Measurements from ENCODE around the gene DNAJA3.
"Not testable (repeated sequence)": the region's sequence is repeated elsewhere in the genome, so short reads cannot be mapped to it uniquely, and the experiment has no call there.

Gene DNAJA3

DNA sequence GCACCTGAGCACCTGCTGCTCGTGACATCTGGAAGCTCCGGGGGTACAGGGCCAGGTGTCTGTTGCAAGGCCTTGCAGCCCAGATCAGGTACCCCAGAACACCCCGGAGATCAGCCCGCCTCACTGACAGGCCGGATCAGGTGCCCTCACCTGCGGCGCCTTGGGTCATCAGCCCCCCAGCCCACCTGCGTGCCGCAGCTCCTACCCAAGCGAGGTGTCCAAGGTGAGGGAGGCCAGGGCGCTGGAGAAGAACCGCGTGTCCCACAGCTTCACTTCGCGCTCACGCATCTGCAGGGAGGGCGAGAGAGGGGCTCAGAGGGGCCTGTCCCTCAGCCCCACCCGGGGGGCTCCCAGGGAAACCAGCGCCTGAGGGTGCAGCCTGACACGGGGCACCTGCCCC is 37.9 kb upstream of the DNAJA3 start:
- no peak for DNase-seq

DNA sequence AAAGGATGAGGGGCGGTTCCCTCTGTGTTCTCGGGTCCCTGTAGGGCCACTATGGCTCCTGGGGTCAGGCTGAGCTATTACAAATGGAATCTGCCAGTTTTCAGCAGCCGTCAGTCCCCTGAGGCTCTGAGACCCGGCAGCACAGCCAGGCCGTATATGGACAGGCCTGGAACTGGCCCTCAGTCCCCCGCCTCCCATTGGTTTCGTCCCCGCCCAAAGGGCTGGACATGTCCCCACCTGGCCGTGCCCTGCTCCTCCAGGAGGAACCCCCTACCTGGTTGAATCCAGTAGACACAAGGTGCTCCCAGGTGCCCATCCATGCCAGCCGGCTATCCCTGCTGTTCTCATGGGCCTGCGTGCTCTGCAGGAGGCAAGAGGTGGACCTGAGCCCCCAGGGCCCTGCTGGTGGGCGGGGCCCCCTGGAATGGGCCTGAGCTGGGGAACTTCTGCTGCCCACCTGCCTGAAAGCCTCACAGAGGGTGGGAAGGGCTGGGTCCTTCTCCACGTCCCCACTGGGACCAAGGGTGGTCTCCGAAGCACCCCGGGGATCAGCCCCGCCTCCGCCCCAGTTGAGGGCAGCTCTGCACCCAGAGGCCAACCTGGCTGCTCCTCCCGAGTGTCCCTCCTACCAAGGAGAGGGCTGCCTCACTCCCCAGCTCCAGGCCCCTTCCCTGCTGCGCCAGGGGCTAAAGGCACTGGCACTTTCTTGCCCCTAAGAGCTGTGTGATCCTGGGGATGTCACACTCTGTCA is 37.2 kb upstream of the DNAJA3 start:
- DNase-seq = no peak

DNA sequence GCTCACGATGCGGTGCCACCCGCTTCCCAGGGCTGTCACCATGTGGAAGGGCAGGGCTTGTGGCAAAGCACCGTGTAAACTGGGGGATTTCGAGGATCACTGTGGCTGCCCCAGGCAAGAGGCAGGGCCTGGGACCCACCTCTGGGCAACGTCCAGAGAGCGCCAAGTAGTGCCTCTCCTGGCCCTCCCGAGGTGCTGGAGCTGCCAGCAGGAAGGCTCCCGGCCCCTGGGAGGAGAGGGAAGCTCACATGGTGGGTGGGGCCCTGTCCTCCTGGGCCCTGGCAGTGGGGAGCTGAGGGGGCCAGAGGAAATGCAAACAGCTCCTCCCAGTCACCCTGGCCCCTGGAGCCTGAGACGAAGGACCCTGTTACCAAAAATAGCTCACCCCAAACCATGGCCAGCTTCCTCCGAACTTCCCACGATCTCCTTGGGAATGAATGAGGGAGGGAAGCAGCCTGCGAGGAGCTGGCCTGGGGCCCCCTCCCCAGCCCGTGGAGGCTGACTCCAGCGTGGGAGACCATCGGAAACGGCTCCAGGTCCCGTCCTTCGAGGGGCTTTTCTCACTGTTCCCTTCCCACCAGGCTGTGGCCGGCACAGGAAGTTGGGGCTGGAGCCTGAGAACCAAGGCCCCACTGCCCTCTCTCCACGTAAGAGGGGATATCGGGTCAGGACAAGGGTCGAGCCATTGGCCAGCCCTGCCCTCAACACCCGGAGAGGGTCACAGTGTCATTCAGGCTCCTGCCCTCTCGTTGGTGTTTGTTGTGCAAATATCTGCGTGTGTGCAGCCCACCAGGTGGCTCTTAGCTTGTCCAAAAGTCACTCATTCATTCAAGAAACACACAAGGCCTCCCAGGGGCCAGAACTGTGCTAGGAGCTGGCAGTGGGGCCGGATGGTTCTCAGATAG is 36.4 kb upstream of the DNAJA3 start:
- DNase-seq = no peak

DNA sequence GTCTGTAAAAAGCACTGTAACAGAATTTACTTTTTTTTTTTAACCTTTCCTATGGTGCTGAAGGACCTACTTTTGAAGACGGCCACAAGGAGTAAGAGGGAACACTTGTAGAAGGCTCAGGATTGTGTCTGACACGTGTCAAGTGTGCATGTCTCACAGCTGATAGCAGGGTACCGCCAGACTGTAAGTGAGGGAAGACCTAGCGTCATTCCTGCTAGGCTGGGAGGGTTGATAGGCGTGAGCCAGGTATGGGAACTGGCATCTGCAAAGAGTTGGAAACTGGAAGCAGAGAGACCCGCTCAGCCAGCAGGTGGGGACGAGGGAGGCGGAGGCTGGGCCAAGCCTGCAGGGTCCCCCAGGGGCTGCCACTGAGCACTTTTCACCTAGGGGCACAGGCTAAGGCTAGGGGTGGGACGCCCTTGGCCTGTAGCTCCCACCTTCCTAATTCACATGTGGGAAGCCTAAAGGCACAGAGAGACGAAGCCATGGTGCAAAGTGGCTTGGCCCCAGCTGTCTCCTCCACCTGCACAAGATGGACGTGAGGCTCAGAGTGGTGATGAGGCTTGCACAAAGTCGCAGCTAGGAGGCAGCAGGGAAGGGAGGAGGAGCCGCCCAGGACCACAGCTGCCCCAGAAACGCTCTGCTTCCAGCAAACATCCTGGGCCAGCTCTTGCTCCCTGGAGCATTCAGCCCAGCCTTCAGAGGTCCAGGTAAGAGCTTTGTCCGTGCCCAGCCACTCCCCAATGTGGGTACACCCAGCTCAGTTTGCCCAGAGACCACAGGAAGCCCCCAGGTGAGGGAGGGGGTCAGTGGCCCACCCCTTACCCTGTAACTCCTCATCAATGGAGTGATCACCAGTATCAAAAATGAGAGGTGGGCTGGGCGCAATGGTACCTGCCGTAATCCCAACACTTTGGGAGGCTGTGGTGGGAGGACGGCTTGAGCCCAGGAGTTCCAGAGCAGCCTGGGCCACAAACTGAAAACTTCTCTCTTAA is 35.1 kb upstream of the DNAJA3 start:
- no peak for DNase-seq

DNA sequence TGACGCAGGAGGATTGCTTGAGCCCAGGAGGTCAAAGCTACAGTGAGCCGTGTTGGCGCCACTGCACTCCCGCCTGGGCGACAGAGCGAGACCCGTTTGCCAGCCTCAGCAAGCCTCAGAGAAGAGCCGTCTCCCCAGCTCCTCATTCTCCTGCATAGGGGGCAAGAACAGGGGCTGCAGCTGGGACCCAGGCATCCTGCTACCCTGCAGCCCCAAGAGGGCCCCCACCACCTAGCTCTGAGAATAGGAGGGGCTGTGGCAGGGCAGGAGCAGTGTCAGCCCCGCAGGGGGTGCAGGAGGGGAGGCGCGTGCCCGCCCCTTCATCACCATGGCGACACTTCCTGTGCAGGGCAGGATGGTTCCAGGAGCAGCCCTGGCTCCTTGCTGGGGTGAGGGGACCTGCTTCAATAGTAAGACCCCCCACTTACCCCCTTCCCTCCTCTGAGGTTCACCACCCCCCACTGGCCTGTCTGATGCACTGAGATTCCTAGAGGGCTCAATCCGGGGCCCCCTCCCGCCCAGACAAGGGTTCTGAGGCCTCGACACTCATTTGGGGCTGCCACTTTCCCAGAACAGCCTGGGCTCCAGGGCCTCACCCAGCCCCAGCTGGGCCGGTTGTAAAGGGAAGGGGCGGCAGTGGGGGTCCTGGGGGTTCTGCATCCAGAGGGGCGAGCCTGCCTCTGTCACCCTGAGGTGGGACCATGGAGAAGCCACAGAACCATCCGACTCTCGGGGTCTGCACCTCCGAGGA is 33.9 kb upstream of the DNAJA3 start:
- DNase-seq = no peak

DNA sequence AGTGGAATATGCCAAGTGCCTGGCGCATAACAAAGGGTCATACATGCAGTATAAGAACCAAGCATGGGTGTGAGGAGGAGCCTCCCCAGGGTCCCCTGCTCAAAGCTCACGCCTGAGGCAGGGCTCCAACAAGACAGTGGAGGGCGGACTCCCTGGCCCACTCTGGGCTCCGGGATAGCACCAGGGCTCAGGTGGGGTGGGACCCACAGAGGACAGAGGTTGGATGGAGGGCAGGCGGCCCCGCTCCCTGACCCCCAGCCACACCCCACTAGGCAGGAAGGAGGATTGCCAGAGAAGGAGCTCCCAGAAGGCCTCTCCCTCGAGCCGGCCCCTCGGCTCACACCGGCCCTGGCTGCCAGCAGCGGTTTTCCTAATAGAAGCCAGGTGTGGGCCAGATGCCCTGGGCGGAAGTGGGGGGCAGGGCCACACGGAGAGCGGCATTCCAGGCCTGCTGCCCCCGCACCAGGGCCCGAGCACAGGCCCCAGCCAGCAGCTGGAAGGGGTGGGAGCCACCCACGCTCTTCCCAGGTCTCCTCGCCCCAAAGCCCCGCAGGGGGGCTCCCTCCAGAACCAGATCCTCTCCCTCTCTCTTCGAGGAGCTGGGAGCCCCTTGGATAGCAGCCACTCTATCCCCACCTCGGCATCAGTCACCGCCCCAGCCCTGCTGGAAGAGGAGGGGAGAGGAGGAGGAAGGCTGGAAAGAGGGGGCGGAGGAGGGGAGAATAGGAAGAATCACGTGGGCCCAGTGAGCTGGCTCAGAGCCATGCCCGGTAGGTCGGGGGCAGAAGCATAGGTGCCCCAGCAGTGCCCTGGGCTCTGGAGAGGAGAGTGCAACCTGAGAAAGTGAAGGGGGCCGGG is 33.1 kb upstream of the DNAJA3 start:
- DNase-seq = peak; percentile 39

DNA sequence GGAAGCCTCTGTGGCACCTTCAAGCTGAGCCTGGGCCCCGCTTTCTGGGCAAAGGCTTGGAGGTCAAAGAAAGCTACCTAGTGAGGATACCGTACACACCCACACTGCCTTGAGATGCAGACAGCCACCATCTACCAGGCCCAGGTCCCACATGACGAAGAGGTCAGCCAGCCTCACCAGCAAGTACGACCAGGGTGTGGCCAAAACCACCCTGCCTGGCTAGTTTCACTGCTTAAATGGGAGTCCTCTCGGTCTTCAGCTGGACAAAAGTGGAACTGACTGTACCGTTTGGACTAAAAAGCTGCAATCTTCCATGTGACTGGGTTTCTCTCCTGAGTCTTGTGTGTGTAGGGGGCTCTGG is 32.4 kb upstream of the DNAJA3 start:
- no peak for DNase-seq

DNA sequence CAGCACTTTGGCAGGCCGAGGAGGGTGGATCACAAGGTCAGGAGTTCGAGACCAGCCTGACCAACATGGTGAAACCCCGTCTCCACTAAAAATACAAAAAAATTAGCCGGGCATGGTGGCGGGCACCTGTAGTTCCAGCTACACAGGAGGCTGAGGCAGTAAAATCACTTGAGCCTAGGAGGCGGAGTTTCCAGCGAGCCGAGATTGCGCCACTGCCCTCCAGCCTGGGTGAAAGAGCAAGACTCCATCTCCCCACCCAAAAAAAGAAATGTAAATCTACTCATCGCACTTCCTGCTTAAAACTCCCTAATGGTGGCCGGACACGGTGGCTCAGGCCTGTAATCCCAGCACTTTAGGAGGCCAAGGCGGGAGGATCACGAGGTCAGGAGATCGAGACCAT is 31.8 kb upstream of the DNAJA3 start:
- DNase-seq = not testable (repeated sequence)

DNA sequence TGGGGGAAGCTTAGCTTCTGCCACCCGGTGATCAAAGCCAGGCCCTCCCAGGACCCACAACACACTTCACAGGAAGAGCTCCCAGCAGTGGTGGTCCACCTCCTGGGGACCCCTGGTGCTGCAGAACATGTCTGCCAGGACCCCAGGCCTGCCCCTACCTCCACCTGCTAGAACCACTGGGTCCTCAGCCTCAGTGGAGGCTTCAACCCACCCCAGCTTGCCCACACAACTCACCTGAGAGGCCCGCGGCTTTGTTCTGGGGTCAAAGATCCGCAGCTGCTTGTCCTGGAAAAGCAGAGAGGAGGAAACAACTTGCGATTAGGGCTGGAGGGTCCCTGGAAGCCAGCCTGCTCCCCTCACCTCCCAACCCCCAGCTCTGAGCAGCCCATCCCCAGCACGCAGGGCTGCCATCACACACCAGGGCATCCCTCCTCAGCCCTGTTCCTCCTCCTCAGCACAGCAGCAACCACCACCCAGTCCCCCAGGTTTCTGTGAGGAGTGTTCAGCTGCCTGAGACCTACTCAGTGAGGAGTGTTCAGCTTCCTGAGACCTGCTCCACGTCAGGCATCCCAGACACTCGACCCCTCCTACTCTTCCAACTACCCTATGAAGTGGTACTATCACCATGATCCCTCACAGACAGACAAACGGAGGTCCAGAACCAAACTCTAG is 30.5 kb upstream of the DNAJA3 start:
- no peak for DNase-seq

DNA sequence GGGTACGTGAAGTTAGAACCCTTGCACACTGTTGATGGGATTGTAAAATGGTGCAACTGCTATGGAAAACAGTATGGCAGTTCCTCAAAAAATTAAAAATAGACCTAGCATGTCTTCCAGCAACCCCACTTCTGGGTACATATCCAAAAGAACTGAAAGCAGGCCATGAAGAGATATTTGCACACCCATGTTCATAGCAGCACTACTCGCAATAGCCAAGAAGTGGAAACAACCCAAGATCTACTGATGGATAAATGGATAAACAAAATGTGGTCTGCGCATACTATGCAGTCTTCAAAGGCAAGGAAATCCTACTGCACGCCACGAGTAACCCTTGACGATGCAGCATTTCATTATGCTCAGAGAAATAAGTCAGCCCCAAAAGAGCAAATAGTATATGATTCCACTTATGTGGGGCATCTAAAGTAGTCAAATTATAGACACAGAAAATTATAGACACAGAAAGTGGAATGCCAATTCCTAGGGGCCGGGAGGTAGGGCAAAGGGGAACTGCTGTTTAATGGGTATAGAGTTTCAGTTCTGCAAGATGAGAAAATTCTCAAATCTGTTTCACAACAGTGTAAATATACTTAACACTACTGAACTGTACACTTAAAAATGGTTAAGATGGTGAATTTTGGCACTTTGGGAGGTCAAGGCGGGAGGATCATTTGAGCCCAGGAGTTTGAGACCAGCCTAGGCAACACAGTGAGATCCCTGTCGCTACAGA is 26.5 kb upstream of the DNAJA3 start:
- DNase-seq = no peak

DNA sequence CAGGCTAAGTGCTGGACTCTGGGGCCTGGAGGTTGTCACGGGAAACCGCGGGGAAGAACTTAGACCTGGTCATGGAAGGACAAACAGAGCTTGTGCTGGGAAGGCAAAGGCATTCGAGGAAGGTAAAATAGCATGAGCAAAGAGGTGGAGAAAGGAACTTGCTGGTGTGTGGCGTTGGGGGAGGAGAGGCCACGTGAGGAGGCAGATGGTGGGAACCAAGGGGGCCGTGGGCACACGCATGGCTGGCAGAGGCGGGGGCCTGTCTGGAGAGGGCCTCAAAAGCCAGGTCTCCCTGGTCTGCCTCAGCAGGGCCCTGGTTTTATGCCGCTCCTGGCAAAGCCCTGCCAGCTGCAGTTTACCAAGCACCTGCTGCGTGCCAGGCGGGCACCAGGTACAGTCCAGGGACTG is 24.6 kb upstream of the DNAJA3 start:
- DNase-seq = no peak

DNA sequence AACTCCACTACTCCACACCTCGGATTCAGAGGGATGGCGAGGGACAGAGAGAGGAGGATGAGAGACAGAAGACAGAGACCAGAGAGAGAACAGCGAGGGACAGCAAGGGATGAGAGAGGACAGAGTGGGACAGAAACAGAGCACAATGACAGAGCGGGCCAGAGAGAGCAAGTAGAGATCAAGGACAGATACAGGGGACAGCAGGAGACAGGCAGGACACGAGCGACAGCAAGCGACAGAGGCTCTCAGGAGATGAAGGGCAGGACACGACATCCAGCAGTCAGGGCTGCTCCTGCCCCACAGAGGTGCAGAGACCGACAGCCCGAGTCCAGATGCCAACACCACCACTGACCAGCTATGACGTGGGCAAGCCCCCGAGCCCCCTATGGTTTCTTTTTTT is 24.2 kb upstream of the DNAJA3 start:
- no peak for DNase-seq

DNA sequence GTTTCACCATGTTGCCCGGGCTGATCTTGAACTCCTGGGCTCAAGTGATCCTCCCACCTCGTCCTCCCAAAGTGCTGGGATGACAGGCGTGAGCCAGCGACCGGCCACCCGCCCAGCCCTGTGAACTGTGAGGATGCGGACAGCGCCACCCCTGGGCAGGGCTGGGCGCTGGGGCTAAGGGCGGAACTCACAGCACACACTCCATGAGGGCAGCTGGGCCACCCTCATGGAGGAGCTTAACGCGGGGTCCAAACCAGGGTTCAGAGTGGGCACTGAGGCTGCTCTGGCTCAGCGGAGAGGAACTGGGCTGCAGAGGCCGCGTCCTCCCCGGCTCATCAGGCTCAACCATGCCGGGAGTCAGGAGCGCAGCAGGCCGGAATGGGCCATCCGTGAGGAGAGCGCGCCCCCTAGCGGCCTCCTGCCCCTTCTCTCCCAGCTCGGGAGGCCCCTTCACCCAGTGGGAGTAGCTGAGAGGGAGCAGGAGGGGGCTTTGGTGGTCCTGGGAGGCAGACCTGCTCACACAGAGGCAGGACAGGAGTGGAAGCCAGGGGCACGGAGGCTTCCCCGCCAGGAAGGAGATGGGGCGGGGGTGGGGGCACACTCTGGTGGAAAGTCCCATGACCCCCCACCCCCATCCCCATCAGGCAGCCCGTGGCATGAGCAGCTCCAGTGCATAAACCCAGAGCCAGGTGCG is 23.1 kb upstream of the DNAJA3 start:
- DNase-seq = no peak

DNA sequence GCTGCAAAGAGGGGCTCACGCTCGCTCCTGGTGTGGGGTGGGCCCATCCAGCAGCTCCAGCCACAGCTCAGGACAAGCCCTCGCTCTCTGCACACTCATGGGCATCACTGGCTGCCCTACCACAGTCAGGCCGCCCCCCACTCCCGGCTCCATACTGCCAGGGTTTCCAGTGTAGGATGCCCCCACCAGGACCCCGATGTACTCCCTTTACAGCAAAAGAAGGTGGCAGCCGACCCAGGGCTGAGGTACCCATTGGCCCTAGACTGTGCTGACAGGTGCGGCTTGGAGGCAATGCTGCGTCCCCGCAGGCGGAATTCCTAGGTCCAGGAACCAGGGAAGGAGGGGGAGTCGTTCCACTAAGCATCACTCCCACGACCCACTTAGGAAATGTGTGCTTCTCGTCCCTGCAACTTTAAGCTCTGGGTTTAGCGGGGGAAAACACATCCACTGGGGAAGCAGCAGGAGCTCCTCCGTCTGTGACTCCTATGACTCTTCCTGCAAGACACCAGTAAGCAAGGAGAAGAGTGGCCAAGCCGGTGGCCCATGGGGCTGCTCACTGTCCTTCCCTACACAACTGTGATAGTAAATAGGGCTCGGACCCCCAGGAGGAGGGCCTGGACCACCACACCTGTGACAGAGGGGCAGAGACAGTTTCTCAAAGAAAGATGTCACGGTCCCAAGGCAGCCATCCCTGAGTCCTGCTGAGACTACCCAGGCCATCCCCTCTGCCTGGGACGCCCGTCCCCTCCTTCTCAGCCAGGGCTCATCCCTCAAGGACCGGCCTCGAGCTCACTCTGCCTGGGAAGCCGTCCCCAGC is 22.3 kb upstream of the DNAJA3 start:
- no peak for DNase-seq

DNA sequence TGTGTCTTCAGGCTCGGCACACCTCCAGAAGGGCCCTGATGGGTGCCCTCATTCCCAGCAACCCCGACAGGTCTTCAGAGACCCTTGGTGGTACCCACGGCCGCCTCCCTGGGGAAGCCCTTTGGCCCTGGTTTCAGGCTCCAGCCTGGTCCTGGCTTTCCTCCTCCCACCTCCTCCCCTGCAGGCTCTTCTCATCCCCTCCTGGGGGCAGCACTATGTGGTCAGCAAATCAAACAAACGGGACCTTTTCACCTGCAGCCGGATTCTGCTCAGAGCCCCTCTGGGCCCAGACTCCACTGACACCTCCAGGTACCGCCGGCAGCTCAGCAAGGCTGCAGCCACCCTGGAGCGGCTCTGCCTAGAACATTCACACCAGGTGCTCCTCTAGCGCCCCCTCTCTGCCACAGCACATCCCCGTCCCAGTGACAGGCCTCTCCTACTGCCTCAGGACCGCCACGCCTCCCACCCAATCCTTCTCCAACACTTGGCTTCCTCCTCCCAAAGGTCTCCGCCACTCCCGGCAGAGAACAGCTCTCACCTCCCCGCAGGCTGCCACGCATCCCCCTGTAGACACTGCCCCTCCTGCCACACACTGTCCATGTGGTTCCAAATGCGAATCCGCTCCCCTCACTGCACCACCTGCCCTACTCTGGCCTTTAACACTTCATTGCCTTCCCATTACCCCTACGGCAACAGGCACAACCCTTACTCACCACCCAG is 21.3 kb upstream of the DNAJA3 start:
- DNase-seq = no peak

DNA sequence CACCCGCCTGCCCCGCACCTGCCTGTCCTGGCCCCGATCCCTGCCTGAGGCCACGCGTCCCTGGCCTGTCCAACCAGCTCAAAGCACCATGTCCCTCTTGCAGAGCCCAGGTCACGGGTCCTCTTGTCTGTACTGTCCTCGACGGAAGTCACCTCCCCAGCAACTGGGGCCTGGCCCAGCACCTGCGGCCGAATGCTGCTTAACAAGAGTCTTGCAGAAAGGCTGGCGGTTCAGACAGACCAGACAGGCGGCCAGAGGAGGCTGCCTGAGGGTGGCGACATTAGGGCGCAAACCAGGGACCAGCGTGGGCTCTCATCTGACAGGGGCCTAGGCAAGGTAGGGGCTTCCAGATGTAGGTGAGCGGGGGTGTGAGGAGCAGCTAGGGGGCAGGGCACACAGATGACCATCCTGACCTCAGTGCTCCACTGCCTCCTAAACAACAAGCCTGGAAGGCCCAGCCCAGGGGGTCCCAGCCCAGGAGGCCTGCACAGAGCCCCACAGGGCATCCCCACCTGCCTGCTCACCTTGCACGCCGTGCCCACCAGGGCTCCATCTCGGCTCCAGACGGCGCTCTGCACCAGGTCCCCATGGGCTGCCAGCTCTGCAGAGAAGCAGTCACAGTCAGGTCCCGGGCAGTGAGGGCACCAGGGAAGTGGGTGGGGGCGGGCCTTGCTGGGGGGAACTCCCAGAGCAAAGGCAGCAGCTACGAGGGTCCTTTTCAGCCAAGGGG is 20.5 kb upstream of the DNAJA3 start:
- no peak for DNase-seq

All from amniotic stem cell (primary cell).